Measurements from ENCODE around the gene CEP128.

CEP128 gene

GRCh38 chr14:80868260-80868659, 73.3 kb downstream of the CEP128 start:
- DNase-seq = no peak

GRCh38 chr14:80867798-80868197, 73.7 kb downstream of the CEP128 start:
- no peak for DNase-seq

GRCh38 chr14:80867091-80867490, 74.4 kb downstream of the CEP128 start:
- DNase-seq = no peak

GRCh38 chr14:80865565-80865964, 76.0 kb downstream of the CEP128 start:
- no peak for DNase-seq

GRCh38 chr14:80862983-80863382, 78.6 kb downstream of the CEP128 start:
- no peak for DNase-seq

GRCh38 chr14:80862541-80862940, 79.0 kb downstream of the CEP128 start:
- no peak for DNase-seq

GRCh38 chr14:80850197-80850814, 91.2 kb downstream of the CEP128 start:
- no peak for DNase-seq

GRCh38 chr14:80847070-80847469, 94.5 kb downstream of the CEP128 start:
- no peak for DNase-seq

GRCh38 chr14:80845856-80846255, 95.7 kb downstream of the CEP128 start:
- no peak for DNase-seq

GRCh38 chr14:80844872-80845271, 96.7 kb downstream of the CEP128 start:
- no peak for DNase-seq

- no peak for DNase-seq
Observed at GRCh38 chr14:80839743-80840142, 101.8 kb downstream of the CEP128 start.

- DNase-seq = no peak
Observed at GRCh38 chr14:80809663-80810062, 131.9 kb downstream of the CEP128 start.

GRCh38 chr14:80805136-80805535, 136.4 kb downstream of the CEP128 start:
- no peak for DNase-seq

GRCh38 chr14:80798878-80799277, 142.7 kb downstream of the CEP128 start:
- DNase-seq = no peak

GRCh38 chr14:80798211-80798610, 143.3 kb downstream of the CEP128 start:
- DNase-seq = no peak

GRCh38 chr14:80792771-80793170, 148.8 kb downstream of the CEP128 start:
- no peak for DNase-seq

- DNase-seq = no peak
Observed at GRCh38 chr14:80787876-80788275, 153.7 kb downstream of the CEP128 start.

GRCh38 chr14:80784820-80785219, 156.7 kb downstream of the CEP128 start:
- DNase-seq = no peak

- DNase-seq = no peak
Observed at GRCh38 chr14:80781972-80782367, 159.6 kb downstream of the CEP128 start.

- no peak for DNase-seq
Observed at GRCh38 chr14:80780500-80780899, 161.0 kb downstream of the CEP128 start.

- DNase-seq = no peak
Observed at GRCh38 chr14:80776657-80777056, 164.9 kb downstream of the CEP128 start.

GRCh38 chr14:80776186-80776585, 165.4 kb downstream of the CEP128 start:
- no peak for DNase-seq

GRCh38 chr14:80772504-80772903, 169.0 kb downstream of the CEP128 start:
- DNase-seq = no peak

GRCh38 chr14:80771201-80771600, 170.3 kb downstream of the CEP128 start:
- DNase-seq = no peak

GRCh38 chr14:80770114-80770908, 171.2 kb downstream of the CEP128 start:
- DNase-seq = no peak

Measured in activated CD4-positive, alpha-beta T cell treated with anti-CD3 and anti-CD28 coated beads for 48 hours (primary cell).